B cell (primary cell): Measurements from ENCODE around the gene MYO9B.

Experiments used
- EZH2 ChIP-seq: IDR thresholded peaks from 2 replicates; pipeline ENCODE4 v1.6.1; 2012; ENCODE audit warnings: borderline replicate concordance, low read depth, mild to moderate bottlenecking, moderate library complexity, low read length; ENCODE audit not compliant: insufficient read depth, poor library complexity, severe bottlenecking
- TF ChIP-seq, protein P1 (sequence below): fragments of 200-600 bp; IDR thresholded peaks from one replicate; pipeline ENCODE4 v1.8.0; 2022; ENCODE audit warnings: antibody characterized with exemption, mild to moderate bottlenecking

DNA sequence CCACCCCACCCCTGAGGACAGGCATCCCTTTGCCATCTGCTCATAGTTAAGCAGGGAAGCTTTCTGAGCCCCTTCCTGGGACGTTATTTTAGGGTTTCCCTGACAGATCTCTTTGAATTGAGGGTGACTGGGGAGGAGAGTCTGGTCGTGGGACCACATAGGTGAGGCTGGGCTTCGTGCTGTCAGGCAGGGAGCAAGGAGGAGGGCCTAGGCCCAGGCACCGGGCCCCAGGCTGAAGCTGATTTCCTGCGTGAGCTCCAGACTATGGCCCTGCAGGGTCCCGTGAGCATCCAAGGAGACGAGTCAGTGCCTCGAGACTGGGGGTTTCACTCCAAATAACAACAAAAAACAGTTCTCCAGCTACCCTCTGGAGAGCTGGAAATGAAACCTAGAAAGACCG is 60.4 kb downstream of the MYO9B start:
- TF ChIP-seq, protein P1, sequence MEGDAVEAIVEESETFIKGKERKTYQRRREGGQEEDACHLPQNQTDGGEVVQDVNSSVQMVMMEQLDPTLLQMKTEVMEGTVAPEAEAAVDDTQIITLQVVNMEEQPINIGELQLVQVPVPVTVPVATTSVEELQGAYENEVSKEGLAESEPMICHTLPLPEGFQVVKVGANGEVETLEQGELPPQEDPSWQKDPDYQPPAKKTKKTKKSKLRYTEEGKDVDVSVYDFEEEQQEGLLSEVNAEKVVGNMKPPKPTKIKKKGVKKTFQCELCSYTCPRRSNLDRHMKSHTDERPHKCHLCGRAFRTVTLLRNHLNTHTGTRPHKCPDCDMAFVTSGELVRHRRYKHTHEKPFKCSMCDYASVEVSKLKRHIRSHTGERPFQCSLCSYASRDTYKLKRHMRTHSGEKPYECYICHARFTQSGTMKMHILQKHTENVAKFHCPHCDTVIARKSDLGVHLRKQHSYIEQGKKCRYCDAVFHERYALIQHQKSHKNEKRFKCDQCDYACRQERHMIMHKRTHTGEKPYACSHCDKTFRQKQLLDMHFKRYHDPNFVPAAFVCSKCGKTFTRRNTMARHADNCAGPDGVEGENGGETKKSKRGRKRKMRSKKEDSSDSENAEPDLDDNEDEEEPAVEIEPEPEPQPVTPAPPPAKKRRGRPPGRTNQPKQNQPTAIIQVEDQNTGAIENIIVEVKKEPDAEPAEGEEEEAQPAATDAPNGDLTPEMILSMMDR, result no peak
- no peak for TF ChIP-seq EZH2
